NCI-H226 (cell line): ENCODE data around the gene SLC29A1.

Source experiments
- DNase-seq: peaks from one replicate; pipeline ENCODE4 v3.0.0-alpha.2; 2015

The SLC29A1 gene

DNA sequence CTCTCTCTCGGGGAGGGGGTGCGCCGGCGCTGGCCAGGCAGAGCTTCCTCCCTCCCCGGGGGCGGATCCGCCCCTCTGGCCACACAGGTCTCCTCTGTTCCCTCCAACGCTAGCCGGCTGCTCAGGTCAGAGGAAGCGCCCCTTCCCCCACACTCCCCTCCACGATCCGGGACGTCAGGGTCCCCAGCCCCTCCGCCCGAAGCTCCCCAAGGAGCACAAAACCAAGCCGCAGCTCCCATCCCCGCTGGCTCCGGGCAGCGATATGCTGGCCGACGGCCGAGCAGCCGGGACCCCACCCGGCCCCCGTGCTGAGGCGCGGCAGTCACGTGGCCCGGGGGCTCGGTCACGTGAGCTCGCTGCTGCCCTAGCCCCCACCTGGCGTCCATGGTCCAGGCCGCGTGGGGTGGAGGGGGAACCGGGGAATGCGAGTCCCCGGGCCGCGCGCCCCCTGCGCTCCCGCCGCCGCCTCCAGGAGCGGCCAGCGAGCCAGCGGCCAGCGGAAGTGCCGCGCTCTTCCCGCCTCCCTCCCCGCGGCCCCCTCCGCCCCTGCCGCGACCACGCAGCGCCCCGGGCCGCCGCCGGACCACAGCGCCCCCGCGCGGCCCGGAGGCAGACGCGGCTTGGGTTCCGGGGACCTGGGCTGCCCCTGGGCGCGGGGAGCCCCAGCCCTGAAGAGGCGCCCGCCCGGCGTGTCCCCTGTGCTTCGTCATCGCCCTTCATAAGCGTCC, 33.8 kb downstream of the SLC29A1 start, which contains the start of gene SLC35B2:
Gene SLC35B2, minus strand, starts transcription at position 504 of the 728 bp plus-strand sequence. Its CDS starts 118 bp downstream, at position 386.
- DNase-seq = peak; percentile 81

DNA sequence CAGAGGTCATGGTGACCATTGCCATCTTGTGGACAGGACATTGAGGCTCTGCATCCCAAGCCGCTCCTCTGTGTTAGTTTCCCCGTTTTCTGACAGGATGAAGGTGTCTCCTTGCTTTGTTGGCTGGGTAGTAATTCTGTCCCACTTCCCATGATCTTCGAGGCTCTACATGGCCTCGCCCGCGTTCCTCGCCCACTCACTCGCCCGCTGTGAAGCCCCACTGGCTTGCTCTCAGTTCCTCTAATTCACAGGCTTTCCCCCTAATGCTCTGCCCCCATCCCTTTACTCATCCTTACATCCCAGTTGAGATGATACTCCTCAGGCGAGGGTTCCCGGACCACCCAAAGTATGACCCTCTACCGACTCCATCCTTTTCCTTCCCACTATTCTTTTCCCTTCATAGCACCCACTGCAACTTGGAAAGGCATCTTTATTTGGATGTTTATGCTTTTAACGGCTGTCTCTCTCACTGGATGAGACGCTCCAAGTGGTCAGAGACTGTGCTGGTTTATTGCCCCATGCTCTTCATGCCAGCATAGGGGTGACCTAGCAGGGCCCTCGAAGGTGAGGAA, 34.4 kb downstream of the SLC29A1 start:
- DNase-seq = no peak

DNA sequence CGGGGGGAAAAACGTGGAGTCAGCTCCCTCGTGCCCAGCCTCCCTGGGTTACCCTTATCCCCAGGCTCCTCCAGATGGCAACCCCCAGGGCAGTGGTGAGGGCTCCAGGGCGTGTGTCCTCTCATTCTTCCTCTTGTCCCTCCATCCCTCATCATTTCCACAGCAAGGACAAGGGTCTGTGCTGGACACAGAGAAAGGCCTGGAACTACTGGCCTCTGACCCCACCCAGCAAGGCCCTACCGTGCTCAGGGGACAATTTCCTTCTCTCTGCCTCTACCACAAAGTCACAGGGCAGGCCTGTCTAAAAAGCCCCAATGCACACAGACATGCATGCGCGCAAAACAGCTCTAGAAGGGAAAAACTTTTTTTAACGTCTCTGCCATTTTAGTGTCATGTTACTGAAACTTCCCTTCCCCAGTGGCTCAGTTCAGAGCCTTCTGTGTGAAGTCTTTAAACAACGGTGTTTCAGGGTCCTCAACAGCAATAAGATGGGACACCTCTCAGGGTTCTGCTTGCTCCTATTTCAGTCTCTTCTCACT, 35.0 kb downstream of the SLC29A1 start:
- no peak for DNase-seq

DNA sequence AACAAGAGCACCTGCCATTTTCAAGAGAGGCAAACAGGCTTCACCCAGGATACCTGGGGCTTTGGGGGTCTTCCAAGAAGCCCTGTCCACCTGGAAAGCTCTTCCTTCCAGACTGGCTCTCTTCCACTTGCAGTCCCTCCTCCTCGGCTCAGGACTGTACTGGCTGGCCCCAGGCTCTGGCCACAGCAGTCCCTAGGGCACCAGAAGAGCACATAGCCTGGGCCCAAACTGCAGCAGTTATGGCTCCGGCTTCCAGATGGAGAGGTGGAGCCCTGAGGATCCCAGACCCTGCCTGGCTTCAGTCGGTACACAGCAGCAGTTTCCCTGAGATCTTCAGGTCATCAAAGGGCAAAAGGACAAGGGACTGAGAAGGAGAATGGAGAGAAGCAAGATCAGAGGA, 35.5 kb downstream of the SLC29A1 start:
- DNase-seq = no peak

DNA sequence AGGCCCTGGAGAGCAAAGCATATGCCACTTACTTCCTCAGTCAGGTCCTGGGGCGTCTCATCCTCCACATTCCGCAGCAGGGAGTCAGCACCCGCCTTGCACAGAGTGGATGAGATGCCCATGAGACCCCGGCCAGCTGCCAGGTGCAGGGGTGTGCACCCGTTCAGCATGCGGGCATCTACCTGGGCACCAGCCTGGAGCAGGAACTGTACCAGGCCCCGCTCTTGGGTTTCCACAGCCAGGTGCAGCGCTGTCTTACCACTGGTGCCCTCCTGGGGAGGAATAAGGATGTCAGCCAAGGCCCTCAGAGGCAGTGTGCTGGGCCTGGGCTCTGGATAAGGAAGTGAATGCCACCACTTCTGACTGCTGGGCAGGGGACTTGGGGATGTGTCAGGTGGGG, 36.6 kb downstream of the SLC29A1 start:
- DNase-seq = no peak

DNA sequence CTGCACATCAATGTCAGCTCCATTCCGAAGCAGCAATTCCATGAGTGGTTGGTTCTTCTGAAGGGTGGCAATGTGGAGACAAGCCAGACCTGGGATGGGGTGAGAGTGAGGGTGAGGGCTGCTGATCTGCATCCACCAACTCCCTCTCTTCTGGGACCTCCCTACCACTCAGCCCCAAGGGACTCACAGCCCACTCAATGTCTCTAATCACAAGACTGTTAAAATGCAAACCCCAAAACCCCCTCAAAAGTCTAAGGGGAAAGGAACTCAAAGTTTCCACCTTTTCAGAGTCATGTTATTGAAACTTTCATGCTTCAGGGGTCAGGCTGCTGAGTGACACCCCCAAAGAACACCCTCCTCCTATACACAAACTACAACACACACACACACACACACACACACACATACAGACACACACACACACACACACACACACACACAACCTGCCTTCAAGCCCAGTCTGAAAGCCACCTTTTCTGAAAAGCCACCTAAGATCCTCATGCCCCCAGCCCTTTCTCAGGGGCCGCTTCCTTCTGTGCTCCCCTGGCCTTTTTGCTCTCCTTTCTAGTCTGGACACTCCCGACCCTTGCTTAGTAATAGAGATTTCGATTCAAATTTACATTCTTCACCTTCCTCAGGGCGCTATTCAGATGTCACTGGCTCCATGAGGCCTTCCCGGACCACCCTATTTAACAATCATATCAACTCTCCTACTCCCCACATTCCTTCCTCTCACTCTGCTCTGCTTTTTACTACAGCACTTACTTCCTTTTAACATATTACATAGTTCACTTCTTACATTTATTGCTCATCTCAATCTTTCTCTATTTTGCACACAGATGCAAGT, 37.3 kb downstream of the SLC29A1 start:
- DNase-seq = no peak

DNA sequence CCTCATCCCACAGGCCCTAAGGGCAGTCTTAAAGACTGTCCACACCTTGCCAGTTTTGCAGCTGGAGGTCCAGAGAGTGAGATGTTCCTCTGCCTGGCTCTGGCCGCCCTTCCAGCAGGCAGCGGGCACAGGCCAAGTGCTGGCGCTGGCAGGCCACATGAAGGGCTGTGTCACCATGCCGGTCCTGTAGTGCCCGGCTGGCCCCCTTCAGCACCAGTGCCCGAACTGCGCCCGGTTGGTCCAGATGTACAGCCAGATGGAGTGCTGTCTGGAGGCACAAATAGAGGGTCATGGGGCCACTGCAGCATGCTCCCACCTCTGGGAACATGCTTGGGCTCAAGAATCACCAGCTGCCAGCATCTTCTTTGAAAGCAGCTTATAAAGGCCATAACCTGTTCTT, 38.2 kb downstream of the SLC29A1 start:
- DNase-seq = no peak

DNA sequence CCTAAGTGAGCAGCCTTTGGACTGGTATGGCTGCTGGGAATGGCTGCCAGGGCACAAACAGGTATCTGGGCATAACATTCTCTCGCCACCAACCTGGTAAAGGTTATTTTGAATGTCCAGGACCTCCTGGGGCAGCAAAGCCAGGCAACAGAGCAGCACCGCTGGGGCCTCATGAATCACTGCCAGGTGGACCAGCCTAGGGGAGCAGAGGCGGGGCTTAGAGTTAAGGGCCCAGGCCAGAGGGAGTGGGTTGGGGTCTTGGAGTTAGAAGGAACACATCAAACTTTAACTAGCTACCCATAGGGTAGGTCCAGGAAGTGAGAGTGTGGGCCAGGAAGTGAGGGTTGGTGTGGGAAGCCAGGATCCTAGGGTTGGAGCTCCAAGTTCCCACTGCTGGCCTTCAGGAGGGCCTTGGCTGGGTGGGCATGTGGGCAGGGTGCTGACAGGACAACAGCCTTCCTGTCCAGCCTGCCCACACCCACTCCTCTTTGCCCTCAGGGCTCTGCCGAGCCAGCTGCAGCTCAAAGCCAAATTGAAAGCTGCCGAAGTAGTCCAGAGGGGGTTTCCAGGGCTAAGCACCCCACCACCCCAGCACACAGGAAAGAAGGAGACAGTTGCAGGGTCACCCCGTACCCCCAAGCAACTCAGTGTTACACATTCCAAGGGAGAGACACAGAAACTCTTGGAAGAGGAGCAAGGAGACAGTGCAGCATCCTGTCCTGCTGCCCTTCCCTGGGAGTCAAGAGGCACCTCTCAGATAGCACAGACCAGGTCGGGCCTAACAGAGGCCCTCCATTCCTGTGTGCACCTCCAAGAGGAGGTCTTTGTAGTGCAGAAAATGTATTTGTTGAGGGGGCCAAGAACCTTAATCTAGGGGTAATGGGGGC, 39.3 kb downstream of the SLC29A1 start:
- no peak for DNase-seq

DNA sequence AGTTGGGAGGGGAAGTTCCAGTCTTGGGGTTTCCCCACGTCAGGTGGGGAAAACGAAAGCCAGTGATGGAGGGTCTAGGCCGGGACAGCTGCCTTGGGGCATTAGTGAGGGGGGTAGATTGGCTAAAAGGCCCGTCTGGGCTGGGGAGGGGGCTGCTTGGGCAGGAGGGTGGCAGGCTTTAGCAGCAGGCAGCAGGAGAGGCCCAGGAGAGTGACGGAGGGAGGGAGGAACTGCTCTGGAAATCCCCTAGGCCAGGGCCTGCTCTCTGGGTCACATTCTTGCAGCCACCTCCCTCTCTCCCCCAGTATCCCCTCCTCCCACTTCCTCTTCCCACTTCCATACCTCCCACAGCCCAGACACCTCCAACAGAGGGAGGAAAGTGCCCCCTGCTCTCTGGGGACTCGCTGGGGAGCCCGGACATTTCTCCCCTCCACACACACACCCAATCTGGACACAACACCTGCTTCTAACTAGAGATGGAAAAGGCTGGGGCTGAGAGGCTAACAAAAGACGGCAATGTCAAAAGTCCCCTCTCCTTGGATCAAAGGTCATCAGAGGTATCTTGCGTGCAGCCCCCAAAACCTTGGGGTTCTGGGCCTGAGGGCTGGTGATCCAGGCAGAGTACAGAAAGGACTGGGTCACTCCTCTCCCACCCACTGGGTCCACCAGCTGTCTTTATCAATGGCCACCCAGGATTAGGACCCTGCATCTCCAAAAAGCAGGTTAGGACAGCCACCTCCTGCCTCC, 40.1 kb downstream of the SLC29A1 start:
- peak; percentile 56 for DNase-seq

DNA sequence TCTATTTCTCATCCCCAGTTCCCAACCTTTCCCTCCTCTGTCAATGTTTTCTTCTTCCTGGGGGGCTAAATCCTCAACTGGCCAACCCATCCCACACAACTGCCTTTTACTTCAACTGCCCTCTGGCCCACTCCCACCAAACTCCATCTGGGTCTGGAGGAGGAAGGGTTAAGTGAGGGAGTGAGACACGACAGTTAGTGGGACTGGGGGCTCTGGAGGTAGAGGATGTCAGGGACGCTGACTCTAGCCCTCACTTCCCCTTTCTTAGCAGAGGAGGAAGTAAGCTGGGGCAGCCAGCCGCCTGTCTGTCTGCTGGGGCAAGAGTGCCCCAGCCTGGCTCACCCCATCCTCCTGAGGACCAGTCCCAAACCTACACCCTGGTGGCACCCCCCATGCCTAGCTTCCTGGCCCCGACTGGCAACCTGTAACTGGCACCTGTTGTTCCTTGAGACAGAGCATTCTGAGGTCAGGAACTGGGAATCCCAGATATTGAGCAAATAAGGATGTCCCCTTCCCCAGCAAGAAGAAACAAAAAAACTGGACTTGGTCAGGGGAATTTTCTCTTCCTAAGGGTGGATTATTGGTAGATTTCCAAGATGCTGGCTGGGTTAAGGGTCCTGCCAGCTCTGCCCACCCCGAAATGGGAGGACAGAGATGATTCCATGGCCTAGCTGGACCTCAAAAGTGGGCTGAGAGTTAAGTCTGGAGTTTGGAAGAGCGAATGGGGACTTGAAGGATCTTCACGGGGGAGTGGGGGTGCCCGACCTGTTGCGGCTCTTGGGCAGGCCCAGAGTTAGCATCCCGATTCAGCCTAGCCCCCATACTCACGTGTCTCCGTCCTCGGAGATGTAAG, 41.0 kb downstream of the SLC29A1 start:
- DNase-seq = no peak

DNA sequence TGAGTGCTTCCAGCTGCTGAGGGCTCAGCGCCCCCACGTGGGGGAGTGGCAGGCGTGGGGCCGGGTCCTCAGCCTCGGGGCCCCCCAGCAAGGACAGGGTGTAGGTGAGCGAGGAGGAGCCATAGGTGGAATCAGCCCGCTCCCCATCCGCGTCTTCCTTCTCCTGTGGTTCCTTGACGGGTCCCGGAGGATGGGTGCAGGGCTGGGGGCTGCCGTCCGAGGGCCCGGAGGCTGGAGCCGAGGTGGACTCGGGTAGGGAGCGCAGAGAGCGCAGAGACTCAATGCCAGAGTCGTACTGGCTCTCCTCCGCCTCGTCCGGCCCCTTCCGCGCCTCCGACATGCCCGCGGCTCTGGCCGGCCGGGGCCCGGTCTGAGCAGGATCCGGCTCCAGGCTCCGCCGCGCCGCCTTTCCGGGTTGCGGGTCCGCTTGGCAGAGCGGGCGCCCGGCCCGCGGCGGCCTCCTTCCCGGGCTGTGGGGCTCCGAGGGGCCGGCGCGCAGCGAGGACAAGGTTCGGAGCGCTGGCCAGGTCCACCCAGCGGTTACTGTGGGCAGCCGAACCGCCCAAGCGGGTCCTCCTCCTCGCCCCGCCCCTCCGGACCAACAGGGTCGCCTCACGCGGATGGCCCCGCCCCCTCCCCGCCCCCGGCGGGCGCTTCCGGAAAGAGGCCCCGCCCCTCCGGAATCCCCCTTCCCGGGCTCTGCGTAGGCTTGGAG, 41.8 kb downstream of the SLC29A1 start, which contains the start of gene NFKBIE:
Gene NFKBIE, minus strand, starts transcription at position 545 of the 715 bp plus-strand sequence. Its CDS starts 205 bp downstream, at position 340.
- peak; percentile 86 for DNase-seq

DNA sequence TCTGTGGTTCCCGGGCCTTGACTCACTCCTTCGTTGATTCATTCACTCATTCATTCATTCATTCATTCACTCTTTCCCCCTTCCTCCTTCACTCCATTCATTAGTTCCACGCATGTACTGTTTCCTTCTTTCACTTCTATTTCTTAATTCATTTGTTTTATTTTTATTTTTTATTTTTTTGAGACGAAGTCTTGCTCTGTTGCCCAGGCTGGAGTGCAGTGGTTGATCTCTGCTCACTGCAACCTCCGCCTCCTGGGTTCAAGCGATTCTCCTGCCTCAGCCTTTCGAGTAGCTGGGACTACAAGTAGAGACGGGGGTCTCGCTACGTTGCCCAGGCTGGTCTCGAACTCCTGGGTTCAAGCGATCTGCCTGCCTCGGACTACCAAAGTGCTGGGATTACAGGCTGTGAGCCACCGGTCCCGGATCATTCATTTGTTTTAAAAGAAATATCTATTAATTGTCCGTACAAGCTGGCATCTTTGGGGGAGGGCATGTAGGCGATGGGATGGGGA, 42.4 kb downstream of the SLC29A1 start:
- no peak for DNase-seq

DNA sequence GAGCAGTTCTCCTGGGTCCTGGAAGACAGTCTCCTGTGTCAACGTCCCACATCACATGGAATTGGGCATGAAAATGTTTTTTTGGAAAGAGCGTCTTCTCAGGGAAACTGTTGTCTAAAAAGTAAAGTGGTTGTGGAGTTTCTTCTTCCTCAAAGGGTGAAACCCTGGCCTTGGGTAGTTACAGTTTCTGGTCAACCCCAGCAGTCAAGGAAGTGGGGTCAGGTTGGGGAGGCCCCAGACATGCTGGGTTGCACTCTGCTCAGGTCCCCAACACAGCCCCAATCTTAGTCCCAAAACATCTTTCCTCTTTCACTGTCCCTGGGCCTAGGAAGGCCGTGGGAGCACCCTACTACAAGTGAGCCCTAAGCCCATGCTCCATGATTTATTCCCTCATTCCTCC, 43.0 kb downstream of the SLC29A1 start:
- no peak for DNase-seq

DNA sequence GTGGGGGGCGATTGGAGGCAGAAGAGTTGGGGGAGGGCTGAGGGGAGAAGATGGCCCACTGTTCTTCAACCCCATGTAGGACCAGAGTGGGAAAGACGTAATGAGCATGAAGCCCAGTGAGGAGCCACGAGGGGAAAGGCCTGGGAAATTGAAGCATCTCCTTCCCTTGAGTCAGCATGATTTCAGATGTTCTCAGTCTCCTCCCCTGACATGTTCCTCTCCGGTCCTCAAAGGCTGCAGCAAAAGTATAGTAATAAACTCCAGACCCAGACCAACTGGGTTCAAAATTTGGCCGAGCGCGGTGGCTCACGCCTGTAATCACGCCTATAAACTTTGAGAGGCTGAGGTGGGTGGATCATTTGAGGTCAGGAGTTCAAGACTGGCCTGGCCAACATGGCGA, 43.9 kb downstream of the SLC29A1 start:
- no peak for DNase-seq

DNA sequence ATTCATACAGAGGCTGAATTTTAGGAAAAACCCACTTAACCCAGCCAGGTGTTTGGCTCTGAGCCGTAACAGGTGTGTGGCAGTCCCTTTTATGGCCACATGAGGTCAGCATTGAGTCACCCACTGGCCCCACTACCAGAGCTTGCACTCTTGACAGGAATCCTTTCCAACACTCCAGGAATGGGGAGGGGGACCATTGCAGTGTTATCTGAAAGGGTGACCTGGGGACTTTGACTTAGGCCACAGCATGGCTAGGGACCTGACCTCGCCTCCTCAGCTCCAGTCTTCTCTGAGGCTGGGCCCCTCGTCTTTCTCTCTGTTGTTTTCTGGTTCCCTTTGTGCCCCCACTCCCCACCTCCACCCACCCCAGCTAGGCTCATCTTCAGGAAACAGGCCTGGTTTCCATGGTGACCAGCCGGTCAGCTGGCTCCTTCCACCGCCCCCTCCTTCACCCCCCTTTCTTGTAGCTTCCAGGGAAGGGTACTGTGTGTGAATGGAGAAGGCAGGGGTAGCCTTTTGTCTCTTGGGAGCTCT, 44.8 kb downstream of the SLC29A1 start:
- no peak for DNase-seq

DNA sequence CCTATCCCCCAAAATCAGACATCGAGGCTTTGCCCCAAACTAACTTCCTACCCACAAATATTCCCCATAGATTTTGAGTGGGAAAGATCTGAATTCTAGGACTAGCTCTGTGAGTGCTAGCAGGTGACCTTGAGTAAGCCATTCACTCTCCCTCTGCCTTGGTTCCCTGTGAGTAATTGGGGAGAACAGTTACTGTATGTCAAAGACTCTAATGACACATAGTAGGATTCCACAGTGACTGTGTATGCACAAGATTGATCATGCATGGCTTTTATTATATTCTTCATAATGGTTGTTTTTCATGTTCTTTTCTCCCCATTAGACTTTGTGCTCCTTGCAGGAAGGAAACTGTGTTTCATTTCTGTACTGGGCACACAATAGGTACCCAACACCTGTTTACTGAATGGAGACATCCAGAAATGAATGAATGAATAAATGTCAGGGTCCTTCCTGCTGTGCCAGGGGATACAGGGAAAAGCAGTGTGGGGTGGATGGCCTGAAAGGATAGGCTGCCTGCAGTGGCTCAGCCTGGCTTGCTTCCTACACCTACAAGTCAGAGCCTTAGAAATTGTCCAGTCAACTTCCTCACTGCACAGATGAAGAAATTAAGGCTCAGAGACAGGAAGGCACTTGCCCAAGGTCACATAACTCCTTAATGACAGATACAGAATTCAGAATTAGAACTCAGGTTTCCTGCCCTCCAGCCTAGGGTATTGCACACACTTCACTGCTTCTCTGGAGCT, 46.0 kb downstream of the SLC29A1 start:
- DNase-seq = no peak

DNA sequence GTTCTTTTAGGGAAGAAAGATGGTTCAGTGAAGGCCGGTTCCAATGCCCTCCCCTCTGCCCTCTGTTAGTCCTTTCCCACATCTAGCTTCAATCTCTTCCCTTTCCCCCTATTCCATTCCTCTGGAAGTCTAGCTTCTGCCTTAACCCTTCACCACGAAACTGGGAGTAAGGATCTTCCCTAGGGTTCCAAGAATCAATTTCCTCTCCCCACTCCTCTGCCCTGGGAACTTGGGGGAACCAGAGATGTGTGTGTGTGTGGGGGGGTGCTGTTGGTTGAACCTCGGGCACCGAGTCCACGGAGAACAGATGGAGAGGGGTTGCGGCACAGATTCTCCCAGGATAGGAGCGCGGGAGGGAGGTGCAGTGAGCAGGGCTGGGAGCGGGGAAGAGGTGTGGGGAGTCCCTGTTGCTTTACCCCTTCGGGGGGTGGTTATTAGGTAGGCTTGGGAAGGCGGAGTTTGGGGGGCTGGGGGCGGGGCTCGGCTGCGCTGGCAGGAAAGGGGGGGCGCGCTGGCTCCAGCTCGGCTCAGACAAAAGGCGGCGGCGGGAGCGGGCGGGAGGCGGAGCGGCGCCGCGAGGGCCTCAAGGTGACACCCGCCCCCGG, 46.6 kb downstream of the SLC29A1 start, which contains the start of gene TMEM151B:
Gene TMEM151B, plus strand, starts transcription at position 530 of the 605 bp plus-strand sequence. CDS start 293 bp downstream, outside the sequence.
- no peak for DNase-seq
